Right kidney (tissue), 1 donor: ENCODE data around the gene NELFCD.
"Not testable (repeated sequence)": the region's sequence is repeated elsewhere in the genome, so short reads cannot be mapped to it uniquely, and the experiment has no call there.

ENCODE experiments used
- DNase-seq: peaks from one replicate; pipeline ENCODE4 v3.0.0-alpha.2; 2016

NELFCD gene

GRCh38 chr20:58971429-58971828, 9.6 kb upstream of the NELFCD start:
- DNase-seq = no peak

GRCh38 chr20:58973179-58973578, 7.9 kb upstream of the NELFCD start:
- DNase-seq = no peak

DNA sequence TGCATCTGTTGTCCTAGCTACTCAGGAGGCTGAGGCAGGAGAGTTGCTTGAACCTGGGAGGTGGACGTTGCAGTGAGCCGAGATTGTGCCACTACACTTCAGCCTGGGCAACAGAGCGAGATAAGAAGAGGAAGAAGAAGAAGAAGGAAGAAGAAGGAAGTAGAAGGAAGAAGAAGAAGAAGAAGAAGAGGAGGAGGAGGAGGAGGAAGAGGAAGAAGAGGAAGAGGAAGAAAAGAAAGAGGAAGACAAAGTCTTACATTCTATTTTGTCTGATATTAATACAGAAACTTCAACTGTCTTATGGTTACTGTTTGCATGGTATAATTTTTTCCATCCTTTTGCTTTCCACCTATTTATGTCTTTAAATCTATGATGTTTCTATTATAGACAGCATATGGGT, 7.2 kb upstream of the NELFCD start:
- DNase-seq = no peak

- no peak for DNase-seq
Measured at GRCh38 chr20:58975353-58975752, 5.7 kb upstream of the NELFCD start.

GRCh38 chr20:58976061-58976730, 4.9 kb upstream of the NELFCD start:
- no peak for DNase-seq

- DNase-seq = no peak
Measured at GRCh38 chr20:58978351-58979190, 2.5 kb upstream of the NELFCD start.

DNA sequence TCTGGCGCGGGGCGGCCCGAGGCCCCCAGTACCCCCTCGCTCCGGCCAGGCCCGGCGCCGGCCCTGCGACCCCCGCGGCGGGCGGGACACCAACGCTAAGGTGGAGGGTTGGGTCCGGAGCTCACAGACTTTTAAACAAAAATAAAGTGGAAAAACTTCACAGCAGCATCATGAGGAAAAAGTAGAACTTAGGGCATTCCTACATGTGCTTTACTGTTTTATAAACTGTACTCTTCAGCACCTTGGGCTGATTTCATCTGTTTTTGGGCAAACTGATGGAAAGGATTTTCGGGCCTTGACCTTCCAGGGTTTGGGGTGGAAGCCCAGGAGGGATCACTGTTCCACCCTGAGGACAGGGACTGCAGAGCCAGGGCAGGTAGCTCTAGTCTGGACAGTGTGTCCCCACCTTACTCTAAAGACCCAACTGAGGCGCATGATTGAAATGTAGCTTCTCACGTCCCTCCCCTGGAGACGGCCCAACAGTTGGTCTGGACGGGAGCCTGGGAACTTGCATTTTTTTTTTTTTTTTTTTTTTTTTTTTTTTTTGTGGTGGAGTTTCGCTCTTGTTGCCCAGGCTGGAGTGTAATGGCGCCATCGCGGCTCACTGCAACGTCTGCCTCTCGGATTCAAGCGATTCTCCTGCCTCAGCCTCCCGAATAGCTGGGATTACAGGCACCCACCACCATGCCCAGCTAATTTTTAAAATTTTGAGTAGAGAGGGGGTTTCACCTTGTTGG, 740 bp downstream of the NELFCD start:
- peak; percentile 74 for DNase-seq

GRCh38 chr20:58982406-58983114, 1.5 kb downstream of the NELFCD start:
- DNase-seq = no peak

DNA sequence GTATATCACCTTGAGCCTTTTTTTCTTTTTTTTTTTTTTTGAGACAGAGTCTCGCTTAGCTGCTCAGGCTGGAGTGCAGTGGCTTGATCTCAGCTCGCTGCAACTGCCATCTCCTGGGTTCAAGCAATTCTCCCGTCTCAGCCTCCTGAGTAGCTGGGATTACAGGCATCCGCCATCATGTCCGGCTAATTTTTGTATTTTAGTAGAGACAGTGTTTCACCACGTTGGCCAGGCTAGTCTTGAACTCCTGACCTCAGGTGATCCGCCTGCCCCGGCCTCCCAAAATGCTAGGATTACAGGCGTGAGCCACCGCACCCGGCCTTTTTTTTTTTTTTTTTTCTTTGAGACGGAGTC, 2.0 kb downstream of the NELFCD start:
- DNase-seq = not testable (repeated sequence)

GRCh38 chr20:58984691-58985090, 3.6 kb downstream of the NELFCD start:
- DNase-seq = no peak

- no peak for DNase-seq
Measured at GRCh38 chr20:58985656-58986055, 4.6 kb downstream of the NELFCD start.

DNA sequence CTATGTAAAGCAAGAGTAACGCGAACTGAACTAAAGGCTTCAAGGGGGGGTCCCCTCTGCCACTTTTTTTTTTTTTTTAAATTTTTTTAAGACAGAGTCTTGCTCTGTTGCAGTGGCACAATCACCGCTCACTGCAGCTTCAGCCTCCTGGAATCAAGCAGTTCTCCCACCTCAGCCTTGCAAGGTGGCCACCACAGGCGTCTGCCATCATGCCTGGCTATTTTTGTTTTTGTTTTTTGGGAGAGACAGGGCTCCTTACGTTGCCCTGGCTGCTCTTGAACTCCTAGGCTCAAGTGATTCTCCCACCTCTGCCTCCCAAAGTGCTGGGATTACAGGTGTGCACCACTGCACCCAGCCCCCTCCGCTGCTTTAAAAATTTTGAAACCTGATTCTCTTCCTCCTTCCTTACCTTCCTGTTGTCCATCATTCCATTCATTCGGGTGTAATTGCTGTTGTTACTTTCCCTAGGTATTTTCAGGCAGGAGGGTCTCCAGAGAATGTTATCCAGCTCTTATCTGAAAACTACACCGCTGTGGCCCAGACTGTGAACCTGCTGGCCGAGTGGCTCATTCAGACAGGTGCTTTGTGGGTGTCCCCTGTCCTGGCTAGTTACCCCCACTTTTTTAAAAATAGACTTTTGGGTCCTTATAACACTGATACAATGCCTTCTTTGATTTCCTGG, 5.4 kb downstream of the NELFCD start:
- no peak for DNase-seq

- no peak for DNase-seq
Measured at GRCh38 chr20:58986968-58987517, 6.0 kb downstream of the NELFCD start.

GRCh38 chr20:58987790-58988564, 6.9 kb downstream of the NELFCD start:
- no peak for DNase-seq

GRCh38 chr20:58988565-58988882, 7.5 kb downstream of the NELFCD start:
- no peak for DNase-seq

- DNase-seq = no peak
Measured at GRCh38 chr20:58989196-58989595, 8.1 kb downstream of the NELFCD start.

DNA sequence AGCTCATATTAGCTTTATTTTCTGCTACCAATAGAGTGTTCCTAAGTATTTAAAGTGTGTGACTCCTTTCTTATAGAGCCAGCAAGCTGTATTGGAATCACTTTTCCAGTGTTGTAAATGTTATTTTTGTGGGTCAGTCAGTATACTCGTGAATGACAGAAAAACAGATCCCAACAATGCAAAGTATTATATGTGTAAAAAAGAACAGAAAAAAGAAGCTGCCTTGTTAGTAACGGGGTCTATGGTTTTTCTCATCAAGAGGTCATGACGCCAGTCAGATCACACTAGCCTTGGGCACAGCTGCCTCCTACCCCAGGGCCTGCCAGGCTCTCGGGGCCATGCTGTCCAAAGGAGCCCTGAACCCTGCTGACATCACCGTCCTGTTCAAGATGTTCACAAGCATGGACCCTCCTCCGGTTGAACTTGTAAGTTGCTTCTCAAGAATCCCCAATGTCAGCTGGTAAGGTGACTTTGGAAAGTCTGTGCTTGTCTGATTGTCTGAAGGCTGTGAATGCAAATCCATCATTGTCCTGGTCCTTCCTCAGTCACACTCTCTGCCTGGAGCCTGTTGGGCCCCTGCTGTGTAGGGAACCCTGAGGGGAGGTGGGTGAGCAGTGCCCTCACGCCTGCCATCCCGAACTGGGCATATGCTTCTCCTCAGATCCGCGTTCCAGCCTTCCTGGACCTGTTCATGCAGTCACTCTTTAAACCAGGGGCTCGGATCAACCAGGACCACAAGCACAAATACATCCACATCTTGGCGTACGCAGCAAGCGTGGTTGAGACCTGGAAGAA, 9.8 kb downstream of the NELFCD start:
- no peak for DNase-seq

DNA sequence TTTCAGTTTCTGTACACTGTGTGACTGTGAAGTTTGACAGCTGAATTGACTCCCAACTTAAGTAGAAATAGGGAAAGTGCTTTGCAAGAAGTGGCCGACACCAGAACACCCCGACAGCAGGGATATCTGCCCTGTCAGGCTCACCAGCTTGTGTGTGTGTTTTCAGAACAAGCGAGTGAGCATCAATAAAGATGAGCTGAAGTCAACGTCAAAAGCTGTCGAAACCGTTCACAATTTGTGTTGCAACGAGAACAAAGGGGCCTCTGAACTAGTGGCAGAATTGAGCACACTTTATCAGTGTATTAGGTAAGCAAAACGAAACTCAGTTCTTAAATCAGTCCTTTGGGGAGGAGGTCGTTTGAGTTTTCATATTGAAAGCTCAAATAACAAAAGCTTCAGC, 10.7 kb downstream of the NELFCD start:
- DNase-seq = no peak

- no peak for DNase-seq
Measured at GRCh38 chr20:58992911-58993310, 11.9 kb downstream of the NELFCD start.
